ENCODE measurements around the gene WDHD1.

GRCh38 chr14:55015006-55015405 lies 11.9 kb downstream of the WDHD1 start:
- TF ChIP-seq EZH2 (IDR thresholded peaks at IDR 0.05; ENCODE audit: low read length) (no peak), CTCF (optimal IDR thresholded peaks at IDR 0.05 in 1 of 3, IDR thresholded peaks at IDR 0.05 in 1 of 3, conservative IDR thresholded peaks at IDR 0.05 in 1 of 3; ENCODE audit: extremely low read depth in 1 of 3, insufficient read depth in 2 of 3, low read length in 3 of 3) (no peak)
